AG04450 (cell line): Measurements from ENCODE around the gene TSKU. TPM values are rescaled to one million over a fixed set of nuclear protein-coding genes. Genes with fewer than 3 reads are reported as not detected.
A peak's percentile ranks its signal among the peaks of the same experiment; 100 is the strongest.
"Not testable (repeated sequence)": the region's sequence is repeated elsewhere in the genome, so short reads cannot be mapped to it uniquely, and the experiment has no call there.

ENCODE experiments used
- CTCF ChIA-PET: fragments of 300-600, 350-600 bp; formaldehyde crosslinking; extraction: SDS; loops from one replicate; lab custom pipeline; 2022; ENCODE audit warnings: antibody characterized with exemption, inconsistent platforms; lab: Charles Lee
- POLR2A ChIA-PET: fragments of 350-600 bp; formaldehyde crosslinking; extraction: SDS; loops from one replicate; lab custom pipeline; 2021; ENCODE audit warnings: antibody characterized with exemption, inconsistent platforms; lab: Yijun Ruan, JAX
- DNase-seq: peaks from one replicate; pipeline ENCODE4 v3.0.0-alpha.2; 2011; ENCODE audit warnings: low read depth, low spot score
- H3K27ac ChIP-seq: one replicate; pipeline ENCODE4 v1.5.1; 2012; ENCODE audit warnings: low read depth, low read length, control low read depth
- H3K27me3 ChIP-seq: one replicate; pipeline ENCODE4 v1.6.0; 2012; ENCODE audit warnings: low read length; ENCODE audit not compliant: control insufficient read depth, insufficient read depth
- H3K4me3 ChIP-seq: 2 replicates; pipeline ENCODE4 v1.5.1; 2011; ENCODE audit warnings: mild to moderate bottlenecking, low read depth, low read length, control low read depth
- H3K9me3 ChIP-seq: 2 replicates; pipeline ENCODE4 v1.5.1; 2012; ENCODE audit warnings: low read length; ENCODE audit not compliant: control insufficient read depth, insufficient read depth
- polyA minus RNA-seq: library from RNA; depleted of rRNA, polyadenylated mRNA; stranded (reverse); fragments of >200 nt; gene quantifications from 2 replicates; pipeline ENCODE4 v1.2.3, GENCODE V29; 2011; rRNA and poly(A)+ RNA removed
- polyA plus RNA-seq: library from polyadenylated mRNA; depleted of rRNA; stranded (reverse); fragments of >200 nt; gene quantifications from 2 replicates; pipeline ENCODE4 v1.2.3, GENCODE V29; 2011; rRNA removed
- TF ChIP-seq, protein P1 (sequence below): IDR thresholded peaks from 2 replicates; pipeline ENCODE4 v1.5.1; 2011; ENCODE audit warnings: low read depth, low read length, control low read depth, inconsistent platforms

The TSKU gene, protein sequence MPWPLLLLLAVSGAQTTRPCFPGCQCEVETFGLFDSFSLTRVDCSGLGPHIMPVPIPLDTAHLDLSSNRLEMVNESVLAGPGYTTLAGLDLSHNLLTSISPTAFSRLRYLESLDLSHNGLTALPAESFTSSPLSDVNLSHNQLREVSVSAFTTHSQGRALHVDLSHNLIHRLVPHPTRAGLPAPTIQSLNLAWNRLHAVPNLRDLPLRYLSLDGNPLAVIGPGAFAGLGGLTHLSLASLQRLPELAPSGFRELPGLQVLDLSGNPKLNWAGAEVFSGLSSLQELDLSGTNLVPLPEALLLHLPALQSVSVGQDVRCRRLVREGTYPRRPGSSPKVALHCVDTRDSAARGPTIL
- polyA plus RNA-seq (28.8 and 36.5 TPM in 2 replicates), polyA minus RNA-seq (26.7 and 30.7 TPM in 2 replicates)

DNA sequence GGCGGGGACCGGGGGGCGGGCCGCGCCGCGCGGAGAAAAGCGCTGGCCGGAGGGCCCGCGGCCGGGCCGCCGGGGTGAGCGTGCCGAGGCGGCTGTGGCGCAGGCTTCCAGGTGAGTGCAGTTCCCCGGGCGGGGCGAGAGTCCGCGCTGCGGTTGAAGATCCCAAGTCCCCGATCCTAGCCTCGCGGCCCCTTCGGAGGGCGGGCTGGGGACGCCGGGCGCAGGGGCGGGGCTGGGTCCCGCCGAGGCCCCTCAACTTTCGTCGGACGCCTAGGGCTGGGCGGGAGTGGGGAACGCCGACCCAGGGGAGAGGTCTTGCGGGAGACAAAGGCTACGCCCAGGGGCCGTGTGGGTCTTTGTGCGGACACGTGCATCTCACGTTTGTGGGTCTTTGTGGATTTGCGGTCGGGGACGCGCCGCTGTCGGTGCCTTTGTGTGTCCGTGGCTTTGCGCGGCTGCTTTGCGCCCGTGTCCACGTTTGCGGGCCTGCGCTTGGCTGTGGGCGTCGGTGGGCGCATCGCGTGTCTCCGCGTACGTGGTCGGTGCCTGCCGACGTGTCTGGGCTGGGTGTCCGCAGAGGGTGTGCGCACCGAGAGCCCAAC lies at the start of gene TSKU:
TSKU (plus strand) TSS at position 63 of the 602 bp plus-strand sequence. CDS start 12,261 bp downstream, outside the sequence.
- H3K4me3 ChIP-seq, result peak within 1 kb of the TSS; percentile 98
- POLR2A ChIA-PET, result interaction anchor here (1.0 to 3.0 kb wide), 4 partner anchors 10 to 18 kb away, joined by 3 to 42 read pairs (median 12); no protein-coding TSS in a partner anchor
- DNase-seq, result no peak
- TF ChIP-seq, protein P1, sequence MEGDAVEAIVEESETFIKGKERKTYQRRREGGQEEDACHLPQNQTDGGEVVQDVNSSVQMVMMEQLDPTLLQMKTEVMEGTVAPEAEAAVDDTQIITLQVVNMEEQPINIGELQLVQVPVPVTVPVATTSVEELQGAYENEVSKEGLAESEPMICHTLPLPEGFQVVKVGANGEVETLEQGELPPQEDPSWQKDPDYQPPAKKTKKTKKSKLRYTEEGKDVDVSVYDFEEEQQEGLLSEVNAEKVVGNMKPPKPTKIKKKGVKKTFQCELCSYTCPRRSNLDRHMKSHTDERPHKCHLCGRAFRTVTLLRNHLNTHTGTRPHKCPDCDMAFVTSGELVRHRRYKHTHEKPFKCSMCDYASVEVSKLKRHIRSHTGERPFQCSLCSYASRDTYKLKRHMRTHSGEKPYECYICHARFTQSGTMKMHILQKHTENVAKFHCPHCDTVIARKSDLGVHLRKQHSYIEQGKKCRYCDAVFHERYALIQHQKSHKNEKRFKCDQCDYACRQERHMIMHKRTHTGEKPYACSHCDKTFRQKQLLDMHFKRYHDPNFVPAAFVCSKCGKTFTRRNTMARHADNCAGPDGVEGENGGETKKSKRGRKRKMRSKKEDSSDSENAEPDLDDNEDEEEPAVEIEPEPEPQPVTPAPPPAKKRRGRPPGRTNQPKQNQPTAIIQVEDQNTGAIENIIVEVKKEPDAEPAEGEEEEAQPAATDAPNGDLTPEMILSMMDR, result no peak
- H3K9me3 ChIP-seq, result peaks cover 5% of the 10 kb centered on the region
- H3K27ac ChIP-seq, result peak within 1 kb of the TSS; percentile 93
- CTCF ChIA-PET, result no interaction called here
- H3K27me3 ChIP-seq, result no peaks in the 10 kb centered on the region

DNA sequence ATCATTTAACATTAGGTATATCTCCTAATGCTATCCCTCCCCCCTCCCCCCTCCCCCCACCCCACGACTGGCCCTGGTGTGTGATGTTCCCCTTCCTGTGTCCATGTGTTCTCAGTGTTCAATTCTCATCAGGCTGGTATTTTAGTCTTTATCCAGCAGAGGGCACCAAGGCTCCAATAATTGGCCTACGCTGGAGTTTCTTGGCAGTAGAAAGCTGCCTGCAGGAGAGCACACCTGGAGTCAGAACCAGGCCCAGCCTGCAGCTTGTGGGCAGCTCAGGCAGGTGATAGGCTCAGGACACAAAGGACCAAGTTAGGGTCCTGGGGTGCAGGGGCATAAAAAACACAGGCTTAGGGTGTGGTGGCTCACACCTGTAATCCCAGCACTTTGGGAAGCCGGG lies 49.2 kb upstream of the TSKU start:
- TF ChIP-seq, protein P1, result peak; percentile 65
- DNase-seq, result peak; percentile 27
- ChIA-PET POLR2A (interaction anchor here (1.4 kb wide), 1 partner anchor 37 kb away, joined by 5 read pairs; no protein-coding TSS in a partner anchor), CTCF (interaction anchor here (0.6 to 7.9 kb wide), 27 partner anchors 9 to 379 kb away, joined by 3 to 175 read pairs (median 4); no protein-coding TSS in a partner anchor)
- not testable (repeated sequence) for H3K4me3 ChIP-seq, H3K27ac ChIP-seq, H3K9me3 ChIP-seq
- H3K27me3 ChIP-seq, result peaks cover 34% of the 10 kb centered on the region

DNA sequence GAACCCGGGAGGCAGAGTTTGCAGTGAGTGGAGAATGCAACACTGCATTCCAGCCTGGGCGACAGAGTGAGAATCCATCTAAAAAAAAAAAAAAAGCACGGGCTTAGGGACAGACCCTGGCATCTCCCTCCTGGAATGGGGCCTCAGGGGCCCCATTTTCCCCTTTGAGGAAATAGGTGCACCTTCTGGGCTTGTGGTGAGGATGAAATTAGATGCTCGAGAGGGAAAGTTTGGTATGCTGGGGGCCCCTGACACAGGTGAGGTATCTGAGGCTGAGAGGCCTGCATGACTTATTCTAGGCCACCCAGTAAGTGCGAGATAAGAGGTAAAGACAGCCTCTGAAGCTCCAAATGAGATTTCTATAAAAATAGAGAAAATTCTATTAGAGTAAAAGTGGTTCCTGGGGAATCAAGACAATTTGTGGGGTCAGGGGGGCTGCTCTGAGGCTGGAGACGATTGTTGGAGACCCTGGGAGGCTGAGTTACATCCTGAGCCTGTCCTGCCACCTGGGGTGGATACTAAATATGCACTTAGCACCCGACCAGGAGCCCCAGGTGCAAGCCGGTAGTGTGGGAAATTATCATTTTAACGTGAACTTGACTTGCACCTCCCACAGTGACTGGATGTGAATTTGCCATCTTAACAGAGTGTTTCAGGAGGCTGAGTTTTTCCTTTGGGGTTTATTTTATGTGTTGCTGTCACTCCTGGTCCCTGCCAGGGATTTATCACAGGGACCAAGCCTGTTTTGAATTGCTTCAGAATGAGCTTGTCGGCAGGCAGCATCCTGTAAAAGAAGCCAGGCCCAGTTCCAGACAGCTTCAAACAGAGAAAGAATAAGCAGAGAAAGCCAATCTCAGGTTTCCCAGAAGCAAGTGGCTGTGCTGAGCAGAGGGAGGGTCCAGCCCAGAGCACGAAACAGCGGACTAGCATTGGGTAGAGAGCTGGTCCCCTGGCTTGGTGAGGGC lies 48.4 kb upstream of the TSKU start:
- Histone ChIP-seq H3K4me3 (no peak overlapping the region), H3K9me3 (no peaks in the 10 kb centered on the region), H3K27ac (no peak overlapping the region), H3K27me3 (peaks cover 25% of the 10 kb centered on the region)
- CTCF ChIA-PET, result interaction anchor here (0.6 to 7.9 kb wide), 27 partner anchors 8 to 378 kb away, joined by 3 to 175 read pairs (median 4); no protein-coding TSS in a partner anchor
- POLR2A ChIA-PET, result interaction anchor here (1.0 to 1.4 kb wide), 3 partner anchors 36 to 67 kb away, joined by 3 to 5 read pairs (median 4); no protein-coding TSS in a partner anchor
- DNase-seq, result no peak
- TF ChIP-seq, protein P1, result no peak

DNA sequence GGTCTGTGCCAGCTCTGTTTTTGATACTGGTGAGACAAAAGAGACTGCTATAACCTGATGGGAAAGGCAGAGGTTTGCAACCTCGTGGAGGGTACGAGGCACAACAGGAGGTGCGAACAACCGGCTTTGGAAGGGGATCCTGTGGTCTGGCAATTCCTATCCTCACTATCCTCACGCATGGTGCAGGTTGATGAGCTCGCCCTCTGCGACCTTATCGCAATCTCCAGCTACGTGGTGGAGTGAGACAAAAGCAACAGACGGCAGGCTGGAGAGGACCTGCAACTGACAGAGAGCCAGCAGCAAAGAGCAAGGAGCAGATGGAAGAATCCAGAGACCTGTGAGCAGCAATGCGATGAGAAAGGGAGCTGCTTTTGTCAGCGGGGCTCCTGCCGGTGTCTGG lies 47.3 kb upstream of the TSKU start:
- POLR2A ChIA-PET, result interaction anchor here (1.2 kb wide), 1 partner anchor 63 kb away, joined by 3 read pairs; no protein-coding TSS in a partner anchor
- H3K27ac ChIP-seq, result no peak overlapping the region
- peaks cover 16% of the 10 kb centered on the region for H3K27me3 ChIP-seq
- TF ChIP-seq, protein P1, result no peak
- DNase-seq, result no peak
- no peak overlapping the region for H3K4me3 ChIP-seq
- CTCF ChIA-PET, result interaction anchor here (1.0 to 7.9 kb wide), 8 partner anchors 12 to 312 kb away, joined by 3 to 175 read pairs (median 7); no protein-coding TSS in a partner anchor
- no peaks in the 10 kb centered on the region for H3K9me3 ChIP-seq
